ENCODE results near the gene EIF5A2. TPM values are rescaled to one million over a fixed set of nuclear protein-coding genes. Genes with fewer than 3 reads are reported as not detected.
"Not testable (repeated sequence)": the region's sequence is repeated elsewhere in the genome, so short reads cannot be mapped to it uniquely, and the experiment has no call there.

EIF5A2 gene
- total RNA-seq, 1 donor from 2014 or later = 9.5 TPM

DNA sequence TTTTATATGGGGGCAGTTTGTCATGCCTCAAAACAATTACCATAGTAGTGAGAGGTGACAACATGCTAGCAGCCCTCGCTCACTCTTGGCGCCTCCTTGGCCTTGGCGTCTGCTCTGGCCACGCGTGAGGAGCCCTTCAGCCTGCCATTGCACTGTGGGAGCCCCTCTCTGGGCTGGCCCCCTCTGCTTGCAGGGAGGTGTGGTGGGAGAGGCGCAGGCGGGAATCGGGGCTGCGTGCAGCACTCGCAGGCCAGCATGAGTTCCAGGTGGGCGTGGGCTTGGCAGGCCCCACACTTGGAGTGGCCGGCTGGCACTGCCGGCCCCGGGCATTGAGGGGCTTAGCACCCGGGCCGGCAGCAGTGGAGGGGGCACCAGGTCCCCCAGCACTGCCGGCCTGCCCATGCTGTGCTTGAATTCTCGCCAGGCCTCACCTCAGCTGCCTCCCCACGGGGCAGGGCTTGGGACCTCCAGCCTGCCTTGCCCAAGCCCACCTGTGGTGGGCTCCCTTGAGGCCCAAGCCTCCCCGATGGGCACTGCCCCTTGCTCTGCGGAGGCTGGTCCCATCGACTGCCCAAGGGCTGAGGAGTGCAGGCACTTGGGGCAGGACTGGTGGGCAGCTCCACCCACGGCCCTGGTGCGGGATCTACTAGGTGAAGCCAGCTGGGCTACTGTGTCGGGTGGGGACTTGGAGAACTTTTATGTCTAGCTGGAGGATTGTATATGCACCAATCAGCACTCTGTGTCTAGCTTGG, 38.8 kb upstream of the EIF5A2 start:
- no peak for DNase-seq (ENCODE audit: low read depth)
- FAIRE-seq = no peak
- TF ChIP-seq, protein P1, sequence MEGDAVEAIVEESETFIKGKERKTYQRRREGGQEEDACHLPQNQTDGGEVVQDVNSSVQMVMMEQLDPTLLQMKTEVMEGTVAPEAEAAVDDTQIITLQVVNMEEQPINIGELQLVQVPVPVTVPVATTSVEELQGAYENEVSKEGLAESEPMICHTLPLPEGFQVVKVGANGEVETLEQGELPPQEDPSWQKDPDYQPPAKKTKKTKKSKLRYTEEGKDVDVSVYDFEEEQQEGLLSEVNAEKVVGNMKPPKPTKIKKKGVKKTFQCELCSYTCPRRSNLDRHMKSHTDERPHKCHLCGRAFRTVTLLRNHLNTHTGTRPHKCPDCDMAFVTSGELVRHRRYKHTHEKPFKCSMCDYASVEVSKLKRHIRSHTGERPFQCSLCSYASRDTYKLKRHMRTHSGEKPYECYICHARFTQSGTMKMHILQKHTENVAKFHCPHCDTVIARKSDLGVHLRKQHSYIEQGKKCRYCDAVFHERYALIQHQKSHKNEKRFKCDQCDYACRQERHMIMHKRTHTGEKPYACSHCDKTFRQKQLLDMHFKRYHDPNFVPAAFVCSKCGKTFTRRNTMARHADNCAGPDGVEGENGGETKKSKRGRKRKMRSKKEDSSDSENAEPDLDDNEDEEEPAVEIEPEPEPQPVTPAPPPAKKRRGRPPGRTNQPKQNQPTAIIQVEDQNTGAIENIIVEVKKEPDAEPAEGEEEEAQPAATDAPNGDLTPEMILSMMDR (IDR thresholded peaks at IDR 0.05; ENCODE audit: insufficient read depth, low read length, severe bottlenecking) = no peak
- Histone ChIP-seq H3K4me3 (ENCODE audit: low read depth, low read length) (no peak overlapping the region), H3K36me3 (ENCODE audit: control insufficient read depth, insufficient read depth, low read length) (no peaks in the 10 kb centered on the region), H3K27me3 (ENCODE audit: control insufficient read depth, insufficient read depth, low read length) (no peaks in the 10 kb centered on the region)

DNA sequence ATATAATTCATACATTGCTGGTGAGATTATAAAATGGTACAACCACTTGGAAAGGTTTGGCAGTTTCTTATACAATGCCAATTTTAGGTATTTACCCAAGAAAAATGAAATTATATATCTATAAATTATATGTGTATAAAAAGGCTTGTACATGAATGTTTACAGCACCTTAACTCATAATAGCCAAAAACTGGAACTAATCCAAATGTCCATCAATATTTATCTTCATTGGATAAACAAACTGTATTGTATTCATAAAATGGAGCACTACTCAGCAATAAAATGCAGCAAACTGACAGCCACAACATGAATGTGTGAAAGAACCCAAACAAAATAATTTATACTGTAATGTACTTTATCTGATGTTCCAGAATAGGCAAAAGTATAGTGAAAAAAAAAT, 33.6 kb upstream of the EIF5A2 start:
- Histone ChIP-seq H3K36me3 (ENCODE audit: control insufficient read depth, insufficient read depth, low read length) (no peaks in the 10 kb centered on the region), H3K27me3 (ENCODE audit: control insufficient read depth, insufficient read depth, low read length) (no peaks in the 10 kb centered on the region), H3K4me3 (ENCODE audit: low read depth, low read length) (no peak overlapping the region)
- no peak for DNase-seq (ENCODE audit: low read depth)
- TF ChIP-seq, protein P1 (IDR thresholded peaks at IDR 0.05; ENCODE audit: insufficient read depth, low read length, severe bottlenecking) = no peak
- FAIRE-seq = no peak

DNA sequence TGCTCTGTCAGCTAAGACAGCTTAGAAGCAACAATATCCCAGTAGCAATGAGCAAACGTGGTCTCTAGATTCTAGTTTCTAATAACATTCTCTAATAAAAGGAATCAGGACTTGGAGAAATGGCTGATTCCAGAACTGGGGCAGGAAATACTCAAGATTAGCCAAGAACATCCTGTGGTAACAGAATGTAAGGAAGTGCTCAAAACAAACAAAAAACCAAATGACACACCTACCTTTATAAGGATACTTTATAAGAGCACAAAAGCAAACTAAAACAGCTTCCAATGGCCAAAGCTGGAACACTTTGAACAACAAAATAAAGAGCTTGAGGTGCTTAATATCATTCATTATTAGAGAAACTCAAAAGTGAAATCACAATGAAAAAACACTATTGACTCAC, 33.1 kb upstream of the EIF5A2 start:
- TF ChIP-seq, protein P1 (IDR thresholded peaks at IDR 0.05; ENCODE audit: insufficient read depth, low read length, severe bottlenecking) = no peak
- no peak for FAIRE-seq
- H3K4me3 ChIP-seq (ENCODE audit: low read depth, low read length) = no peak overlapping the region
- no peaks in the 10 kb centered on the region for H3K36me3 ChIP-seq (ENCODE audit: control insufficient read depth, insufficient read depth, low read length)
- peak; percentile 24 for DNase-seq (ENCODE audit: low read depth)
- no peaks in the 10 kb centered on the region for H3K27me3 ChIP-seq (ENCODE audit: control insufficient read depth, insufficient read depth, low read length)

DNA sequence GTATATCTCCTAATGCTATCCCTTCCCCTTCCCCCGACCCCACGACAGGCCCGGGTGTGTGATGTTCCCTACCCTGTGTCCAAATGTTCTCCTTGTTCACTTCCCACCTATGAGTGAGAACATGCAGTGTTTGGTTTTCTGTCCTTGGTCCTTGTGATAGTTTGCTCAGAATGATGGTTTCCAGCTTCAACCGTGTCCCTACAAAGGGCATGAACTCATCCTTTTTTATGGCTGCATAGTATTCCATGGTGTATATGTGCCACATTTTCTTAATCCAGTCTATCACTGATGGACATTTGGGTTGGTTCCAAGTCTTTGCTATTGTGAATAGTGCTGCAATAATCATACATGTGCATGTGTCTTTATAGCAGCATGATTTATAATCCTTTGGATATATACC, 24.6 kb upstream of the EIF5A2 start:
- DNase-seq (ENCODE audit: low read depth); H3K36me3 ChIP-seq (ENCODE audit: control insufficient read depth, insufficient read depth, low read length); H3K4me3 ChIP-seq (ENCODE audit: low read depth, low read length); FAIRE-seq; H3K27me3 ChIP-seq (ENCODE audit: control insufficient read depth, insufficient read depth, low read length): not testable (repeated sequence)

DNA sequence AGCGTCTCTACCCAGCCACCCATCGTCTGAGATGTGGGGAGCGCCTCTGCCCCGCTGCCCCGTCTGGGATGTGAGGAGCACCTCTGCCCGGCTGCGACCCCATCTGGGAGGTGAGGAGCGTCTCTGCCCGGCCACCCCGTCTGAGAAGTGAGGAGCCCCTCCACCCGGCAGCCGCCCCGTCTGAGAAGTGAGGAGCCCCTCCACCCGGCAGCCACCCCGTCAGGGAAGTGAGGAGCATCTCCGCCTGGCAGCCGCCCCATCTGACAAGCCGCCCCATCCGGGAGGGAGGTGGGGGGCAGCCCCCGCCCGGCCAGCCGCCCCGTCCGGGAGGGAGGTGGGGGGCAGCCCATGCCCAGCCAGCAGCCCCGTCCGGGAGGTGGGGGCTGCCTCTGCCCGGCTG, 15.1 kb upstream of the EIF5A2 start:
- H3K27me3 ChIP-seq (ENCODE audit: control insufficient read depth, insufficient read depth, low read length); DNase-seq (ENCODE audit: low read depth); H3K4me3 ChIP-seq (ENCODE audit: low read depth, low read length); H3K36me3 ChIP-seq (ENCODE audit: control insufficient read depth, insufficient read depth, low read length); FAIRE-seq: not testable (repeated sequence)

DNA sequence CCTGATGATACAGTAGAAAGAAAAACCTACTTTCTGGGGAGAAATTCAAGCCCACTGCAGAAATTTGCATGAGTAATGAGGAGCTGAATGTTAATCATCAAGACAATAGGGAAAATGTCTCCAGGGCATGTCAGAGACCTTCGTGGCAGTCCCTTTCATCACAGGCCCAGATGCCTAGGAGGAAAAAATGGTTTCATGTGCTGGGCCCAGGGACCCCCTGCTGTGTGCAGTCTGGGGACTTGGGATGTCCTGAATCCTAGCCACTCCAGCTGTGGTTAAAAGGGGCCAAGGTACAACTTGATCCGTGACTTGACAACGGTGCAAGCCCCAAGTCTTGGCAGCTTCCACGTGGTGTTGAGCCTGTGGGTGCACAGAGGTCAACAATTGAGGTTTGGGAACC, 10.3 kb upstream of the EIF5A2 start:
- FAIRE-seq (no peak), DNase-seq (ENCODE audit: low read depth) (no peak)
- no peaks in the 10 kb centered on the region for H3K36me3 ChIP-seq (ENCODE audit: control insufficient read depth, insufficient read depth, low read length)
- no peak overlapping the region for H3K4me3 ChIP-seq (ENCODE audit: low read depth, low read length)
- no peaks in the 10 kb centered on the region for H3K27me3 ChIP-seq (ENCODE audit: control insufficient read depth, insufficient read depth, low read length)
- TF ChIP-seq, protein P1 (IDR thresholded peaks at IDR 0.05; ENCODE audit: insufficient read depth, low read length, severe bottlenecking) = no peak

DNA sequence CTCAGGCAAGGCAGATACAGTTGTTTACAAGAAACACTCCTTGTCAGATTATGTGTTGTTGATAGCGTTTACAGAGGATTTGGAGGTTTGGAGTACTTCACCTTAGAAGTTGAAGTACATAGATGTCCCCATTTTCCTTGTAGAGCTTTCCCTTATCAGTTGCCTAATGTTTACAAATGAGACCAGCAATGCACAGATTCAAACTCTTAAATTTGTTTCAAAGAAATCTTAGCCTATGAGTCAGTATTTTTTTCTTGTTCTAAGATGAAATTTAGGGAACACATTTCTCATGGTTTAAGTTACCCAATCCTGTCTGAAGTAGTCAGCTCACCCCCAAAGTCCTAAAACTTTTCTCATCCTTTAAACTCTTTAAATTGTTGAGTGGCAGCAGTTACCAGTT, 6.3 kb upstream of the EIF5A2 start:
- Histone ChIP-seq H3K4me3 (ENCODE audit: low read depth, low read length) (no peak overlapping the region), H3K36me3 (ENCODE audit: control insufficient read depth, insufficient read depth, low read length) (no peaks in the 10 kb centered on the region), H3K27me3 (ENCODE audit: control insufficient read depth, insufficient read depth, low read length) (no peaks in the 10 kb centered on the region)
- FAIRE-seq (no peak), DNase-seq (ENCODE audit: low read depth) (no peak)
- TF ChIP-seq, protein P1 (IDR thresholded peaks at IDR 0.05; ENCODE audit: insufficient read depth, low read length, severe bottlenecking) = no peak

Measured in bronchial epithelial cell (primary cell).